ENCODE measurements around the gene TBRG1. TPM values are rescaled to one million over a fixed set of nuclear protein-coding genes. Genes with fewer than 3 reads are reported as not detected.

The TBRG1 gene
- total and polyA plus RNA-seq, 2 experiments from 2014 or later: 24.8 to 56.6 TPM

- TF ChIP-seq, protein P1, sequence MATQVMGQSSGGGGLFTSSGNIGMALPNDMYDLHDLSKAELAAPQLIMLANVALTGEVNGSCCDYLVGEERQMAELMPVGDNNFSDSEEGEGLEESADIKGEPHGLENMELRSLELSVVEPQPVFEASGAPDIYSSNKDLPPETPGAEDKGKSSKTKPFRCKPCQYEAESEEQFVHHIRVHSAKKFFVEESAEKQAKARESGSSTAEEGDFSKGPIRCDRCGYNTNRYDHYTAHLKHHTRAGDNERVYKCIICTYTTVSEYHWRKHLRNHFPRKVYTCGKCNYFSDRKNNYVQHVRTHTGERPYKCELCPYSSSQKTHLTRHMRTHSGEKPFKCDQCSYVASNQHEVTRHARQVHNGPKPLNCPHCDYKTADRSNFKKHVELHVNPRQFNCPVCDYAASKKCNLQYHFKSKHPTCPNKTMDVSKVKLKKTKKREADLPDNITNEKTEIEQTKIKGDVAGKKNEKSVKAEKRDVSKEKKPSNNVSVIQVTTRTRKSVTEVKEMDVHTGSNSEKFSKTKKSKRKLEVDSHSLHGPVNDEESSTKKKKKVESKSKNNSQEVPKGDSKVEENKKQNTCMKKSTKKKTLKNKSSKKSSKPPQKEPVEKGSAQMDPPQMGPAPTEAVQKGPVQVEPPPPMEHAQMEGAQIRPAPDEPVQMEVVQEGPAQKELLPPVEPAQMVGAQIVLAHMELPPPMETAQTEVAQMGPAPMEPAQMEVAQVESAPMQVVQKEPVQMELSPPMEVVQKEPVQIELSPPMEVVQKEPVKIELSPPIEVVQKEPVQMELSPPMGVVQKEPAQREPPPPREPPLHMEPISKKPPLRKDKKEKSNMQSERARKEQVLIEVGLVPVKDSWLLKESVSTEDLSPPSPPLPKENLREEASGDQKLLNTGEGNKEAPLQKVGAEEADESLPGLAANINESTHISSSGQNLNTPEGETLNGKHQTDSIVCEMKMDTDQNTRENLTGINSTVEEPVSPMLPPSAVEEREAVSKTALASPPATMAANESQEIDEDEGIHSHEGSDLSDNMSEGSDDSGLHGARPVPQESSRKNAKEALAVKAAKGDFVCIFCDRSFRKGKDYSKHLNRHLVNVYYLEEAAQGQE (IDR thresholded peaks at IDR 0.05; ENCODE audit: unreplicated experiment): no peak
- TF ChIP-seq STAT1 (IDR thresholded peaks at IDR 0.05; ENCODE audit: unreplicated experiment): no peak
- TF ChIP-seq EZH2phosphoT487 (IDR thresholded peaks at IDR 0.05; ENCODE audit: unreplicated experiment): no peak
- no peak for TF ChIP-seq POLR2AphosphoS5 (IDR thresholded peaks at IDR 0.05; ENCODE audit: low read depth)
- no peak for TF ChIP-seq EZH2 (IDR thresholded peaks at IDR 0.05; ENCODE audit: low read depth, unreplicated experiment)
- no peak for TF ChIP-seq JUNB (IDR thresholded peaks at IDR 0.05; ENCODE audit: unreplicated experiment)
Measured at GRCh38 chr11:124681421-124681820, 58.8 kb downstream of the TBRG1 start (continued).

DNA sequence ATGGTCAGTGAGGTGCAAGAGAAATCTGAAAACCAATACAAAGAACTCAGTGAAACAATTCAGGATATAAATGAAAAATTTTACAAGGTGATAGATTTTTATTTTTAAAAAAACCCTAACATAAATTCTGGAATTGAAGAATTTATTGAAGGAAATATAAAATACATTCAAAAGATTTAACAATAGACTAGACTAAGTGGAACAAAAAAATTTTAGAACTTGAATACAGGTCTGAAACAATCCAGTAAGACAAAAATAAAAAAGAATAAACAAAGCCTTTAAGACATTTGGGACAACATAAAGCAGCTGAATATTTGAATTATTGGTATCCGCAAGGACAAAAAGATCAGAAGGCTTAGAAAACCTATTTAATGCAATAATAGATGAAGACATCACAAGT is 59.8 kb downstream of the TBRG1 start:
- Mint-ChIP-seq H3K36me3 (ENCODE audit: low read depth) (peaks cover 12% of the 10 kb centered on the region; the same call in 2 of the 3 replicates), H3K4me3 (no peak overlapping the region), H3K9me3 (peaks cover 34% of the 10 kb centered on the region), H3K27me3 (ENCODE audit: insufficient read depth, low read depth, poor library complexity) (peaks cover 5% of the 10 kb centered on the region), H3K4me1 (no peaks in the 10 kb centered on the region), H3K27ac (no peak overlapping the region)
- Histone ChIP-seq H3K4me2 (no peak overlapping the region), H4K20me1 (replicated peaks; ENCODE audit: insufficient read depth) (no peaks in the 10 kb centered on the region), H3K27me3 (ENCODE audit: insufficient read depth) (no peaks in the 10 kb centered on the region), H3K27ac (ENCODE audit: low read depth) (no peak overlapping the region), H3K36me3 (ENCODE audit: insufficient read depth) (no peaks in the 10 kb centered on the region), H3K79me2 (replicated peaks; ENCODE audit: insufficient read depth) (no peaks in the 10 kb centered on the region), H3F3A (replicated peaks; ENCODE audit: low read depth) (no peaks in the 10 kb centered on the region), H3K4me1 (ENCODE audit: insufficient read depth) (no peaks in the 10 kb centered on the region), H3K9me2 (ENCODE audit: insufficient read depth) (no peaks in the 10 kb centered on the region), H3K4me3 (no peak overlapping the region), H2AFZ (no peak overlapping the region)
- ATAC-seq: no peak
- DNase-seq (ENCODE audit: low spot score): no peak
- TF ChIP-seq ETS1 (IDR thresholded peaks at IDR 0.05) (no peak), JUNB (IDR thresholded peaks at IDR 0.05; ENCODE audit: unreplicated experiment) (no peak), CTCF (conservative IDR thresholded peaks at IDR 0.05; ENCODE audit: low read depth in 2 of 2) (no peak), NANOG (IDR thresholded peaks at IDR 0.05; ENCODE audit: borderline replicate concordance) (no peak), EZH2 (IDR thresholded peaks at IDR 0.05; ENCODE audit: low read depth, unreplicated experiment) (no peak), ZNF462 (CRISPR knock-in tag; IDR thresholded peaks at IDR 0.05) (no peak)

All from GM23338 (cell line).